CD4-positive, CD25-positive, alpha-beta regulatory T cell (primary cell): ENCODE measurements around the gene SETBP1. TPM values are rescaled to one million over a fixed set of nuclear protein-coding genes. Genes with fewer than 3 reads are reported as not detected.
A peak's percentile ranks its signal among the peaks of the same experiment; 100 is the strongest.

Experiments used
- ATAC-seq, 2 donors: fragments of 150-1000 bp; cut with Tn5 transposase; one replicate each; pipeline ENCODE4 v1.10.0; 2021; ENCODE audit warnings: low read depth in 2 of 2, moderate number of reproducible peaks in 2 of 2, moderate library complexity in 1 of 2
- DNase-seq, 3 donors: peaks; one replicate each; pipeline versions ENCODE4 v3.0.0 to v3.0.0-alpha.2; 2012 to 2022; ENCODE audit warnings: mixed read lengths in 1 of 3
- H3K27ac ChIP-seq: one replicate; pipeline ENCODE4 v1.7.0; 2013; ENCODE audit warnings: mild to moderate bottlenecking, low read length; ENCODE audit not compliant: insufficient read depth, poor library complexity, severe bottlenecking
- H3K27me3 ChIP-seq: one replicate; pipeline ENCODE4 v1.7.0; 2013; ENCODE audit warnings: low read length; ENCODE audit not compliant: control insufficient read depth, insufficient read depth
- H3K36me3 ChIP-seq: one replicate; pipeline ENCODE4 v1.7.0; 2013; ENCODE audit warnings: mild to moderate bottlenecking, low read length, moderate library complexity; ENCODE audit not compliant: control insufficient read depth, insufficient read depth
- H3K4me1 ChIP-seq: 2 replicates; pipeline ENCODE4 v1.7.0; 2013; ENCODE audit warnings: mild to moderate bottlenecking, low read length; ENCODE audit not compliant: insufficient read depth, control insufficient read depth, poor library complexity, severe bottlenecking
- H3K4me3 ChIP-seq: one replicate; pipeline ENCODE4 v1.7.0; 2013; ENCODE audit warnings: low read depth, mild to moderate bottlenecking, low read length, moderate library complexity
- H3K9me3 ChIP-seq, 2 experiments: 1 replicate in 1 of 2; 2 replicates in 1 of 2; pipeline ENCODE4 v1.7.0; 2013; ENCODE audit warnings: low read length in 2 of 2, mild to moderate bottlenecking in 1 of 2, moderate library complexity in 1 of 2; ENCODE audit not compliant: control insufficient read depth in 2 of 2
- H3K27ac Mint-ChIP-seq, 3 donors: one replicate each; pipeline ENCODE4 v1.8.0; 2020 to 2022; ENCODE audit warnings: mild to moderate bottlenecking in 3 of 3, mixed read lengths in 3 of 3, moderate library complexity in 2 of 3
- H3K27me3 Mint-ChIP-seq: one replicate; pipeline ENCODE4 v1.8.0; 2022; ENCODE audit warnings: mild to moderate bottlenecking, mixed read lengths
- H3K36me3 Mint-ChIP-seq: one replicate; pipeline ENCODE4 v1.8.0; 2020; ENCODE audit warnings: mixed read lengths
- H3K4me1 Mint-ChIP-seq, 4 donors: one replicate each; pipeline ENCODE4 v1.8.0; 2020 to 2022; ENCODE audit warnings: mixed read lengths in 4 of 4, mild to moderate bottlenecking in 1 of 4
- H3K4me3 Mint-ChIP-seq, 4 donors: one replicate each; pipeline ENCODE4 v1.8.0; 2020 to 2022; ENCODE audit warnings: mild to moderate bottlenecking in 4 of 4, mixed read lengths in 4 of 4, moderate library complexity in 3 of 4
- H3K9me3 Mint-ChIP-seq, 7 donors: one replicate each; pipeline ENCODE4 v1.8.0; 2020 to 2022; ENCODE audit warnings: mixed read lengths in 7 of 7, mild to moderate bottlenecking in 3 of 7, moderate library complexity in 2 of 7
- polyA plus RNA-seq, 4 donors: library from polyadenylated mRNA; unstranded; fragments of 300-500 nt; fragmentation: Illumina TruSeq; gene quantifications; one replicate each; pipeline ENCODE4 v1.2.3, GENCODE V29; 2021
- total RNA-seq: library from RNA; stranded (reverse); gene quantifications from one replicate; pipeline ENCODE4 v1.2.3, GENCODE V29; 2022

SETBP1 gene
- total and polyA plus RNA-seq, 5 donors from 2014 or later, result 0.32 to 1.6 (median 0.38) TPM; not detected in 2

- Mint-ChIP-seq H3K4me1 (peaks cover 8 to 33% (median 16%) of the 10 kb centered on the region in 4 donors), H3K27ac (no peak overlapping the region), H3K9me3 (no peaks in the 10 kb centered on the region), H3K4me3 (no peak overlapping the region), H3K27me3 (no peaks in the 10 kb centered on the region), H3K36me3 (no peaks in the 10 kb centered on the region)
- Histone ChIP-seq H3K4me1 (no peaks in the 10 kb centered on the region), H3K27ac (no peak overlapping the region), H3K4me3 (no peak overlapping the region), H3K9me3 (no peaks in the 10 kb centered on the region), H3K36me3 (no peaks in the 10 kb centered on the region), H3K27me3 (no peaks in the 10 kb centered on the region)
- DNase-seq, result no peak
- no peak for ATAC-seq
Observed at GRCh38 chr18:44733754-44734465, 53.2 kb downstream of the SETBP1 start.

GRCh38 chr18:44735096-44735495, 54.4 kb downstream of the SETBP1 start:
- Mint-ChIP-seq H3K9me3 (no peaks in the 10 kb centered on the region), H3K36me3 (no peaks in the 10 kb centered on the region), H3K4me1 (peaks cover 2 to 21% (median 7%) of the 10 kb centered on the region in 4 donors), H3K27me3 (no peaks in the 10 kb centered on the region), H3K4me3 (no peak overlapping the region), H3K27ac (no peak overlapping the region)
- no peaks in the 10 kb centered on the region for H3K9me3 ChIP-seq
- DNase-seq (no peak), ATAC-seq (no peak)
- H3K4me1 ChIP-seq, result no peaks in the 10 kb centered on the region
- H3K27me3 ChIP-seq, result no peaks in the 10 kb centered on the region
- no peak overlapping the region for H3K4me3 ChIP-seq
- no peak overlapping the region for H3K27ac ChIP-seq
- H3K36me3 ChIP-seq, result no peaks in the 10 kb centered on the region

DNA sequence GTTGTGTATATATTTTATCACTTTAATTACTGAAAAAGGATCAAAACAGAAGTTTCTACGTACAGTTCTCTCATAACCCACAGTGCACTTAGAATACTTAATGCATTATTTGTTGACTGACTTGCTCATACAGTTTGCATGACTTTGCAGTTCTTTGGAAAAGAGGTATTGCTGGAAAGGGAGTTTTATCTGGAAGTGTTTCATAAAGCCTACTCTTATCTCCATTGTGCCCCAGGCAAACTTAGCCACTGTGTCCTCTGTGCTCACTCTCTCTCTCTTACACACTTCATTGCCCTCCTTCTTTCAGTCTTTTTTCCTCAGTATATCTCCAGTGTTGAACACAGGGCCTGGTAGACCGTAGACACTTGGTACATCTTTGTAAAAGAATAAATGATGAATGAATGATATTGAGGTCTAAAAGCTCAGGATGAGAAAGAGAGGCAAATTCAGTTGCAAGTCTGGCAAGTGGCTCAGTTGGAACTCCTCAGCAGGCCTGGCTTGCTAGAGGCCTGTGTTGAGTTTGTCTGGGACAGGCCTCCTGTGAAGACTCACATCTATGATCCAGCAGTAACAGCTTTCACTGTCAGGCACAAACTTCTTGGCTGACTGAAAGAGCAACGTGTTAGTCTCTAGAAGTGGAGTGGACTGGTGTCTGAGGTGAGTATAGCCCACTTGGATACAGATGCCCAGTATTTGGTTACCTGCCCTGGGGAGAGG, 56.1 kb downstream of the SETBP1 start:
- no peaks in the 10 kb centered on the region for H3K4me1 ChIP-seq
- H3K27ac Mint-ChIP-seq, result no peak overlapping the region
- no peak overlapping the region for H3K4me3 ChIP-seq
- H3K9me3 Mint-ChIP-seq, result no peaks in the 10 kb centered on the region
- H3K4me3 Mint-ChIP-seq, result no peak overlapping the region
- peaks cover 0 to 15% (median 2%) of the 10 kb centered on the region in 4 donors for H3K4me1 Mint-ChIP-seq
- no peaks in the 10 kb centered on the region for H3K27me3 Mint-ChIP-seq
- no peaks in the 10 kb centered on the region for H3K36me3 ChIP-seq
- no peaks in the 10 kb centered on the region for H3K36me3 Mint-ChIP-seq
- H3K27ac ChIP-seq, result no peak overlapping the region
- H3K27me3 ChIP-seq, result no peaks in the 10 kb centered on the region
- no peak for DNase-seq
- no peak for ATAC-seq
- H3K9me3 ChIP-seq, result no peaks in the 10 kb centered on the region

DNA sequence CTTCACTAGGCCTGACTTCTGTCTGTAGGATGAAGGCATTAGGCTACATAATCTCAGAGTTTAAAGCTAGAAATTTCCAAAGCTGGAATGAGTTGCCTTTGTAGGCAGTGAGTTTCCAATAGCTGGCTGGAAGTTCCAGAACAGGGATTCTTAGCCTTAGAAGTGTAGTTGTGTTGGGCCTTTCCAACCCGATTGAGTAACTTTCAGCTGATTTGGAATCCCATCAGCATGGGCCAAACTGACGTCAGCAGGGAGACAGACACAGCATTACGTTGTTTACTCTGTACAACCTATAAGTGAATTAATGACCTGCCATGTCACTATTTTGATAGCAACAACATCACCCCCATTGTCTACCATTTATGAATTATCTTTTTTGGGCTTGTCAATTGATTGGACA, 56.9 kb downstream of the SETBP1 start:
- H3K9me3 ChIP-seq, result no peaks in the 10 kb centered on the region
- Mint-ChIP-seq H3K36me3 (no peaks in the 10 kb centered on the region), H3K27me3 (no peaks in the 10 kb centered on the region), H3K4me3 (no peak overlapping the region), H3K27ac (no peak overlapping the region), H3K4me1 (peaks cover 0 to 13% (median 2%) of the 10 kb centered on the region in 4 donors), H3K9me3 (no peaks in the 10 kb centered on the region)
- no peaks in the 10 kb centered on the region for H3K27me3 ChIP-seq
- no peak for DNase-seq
- H3K36me3 ChIP-seq, result no peaks in the 10 kb centered on the region
- no peaks in the 10 kb centered on the region for H3K4me1 ChIP-seq
- no peak overlapping the region for H3K27ac ChIP-seq
- no peak overlapping the region for H3K4me3 ChIP-seq
- ATAC-seq, result no peak

DNA sequence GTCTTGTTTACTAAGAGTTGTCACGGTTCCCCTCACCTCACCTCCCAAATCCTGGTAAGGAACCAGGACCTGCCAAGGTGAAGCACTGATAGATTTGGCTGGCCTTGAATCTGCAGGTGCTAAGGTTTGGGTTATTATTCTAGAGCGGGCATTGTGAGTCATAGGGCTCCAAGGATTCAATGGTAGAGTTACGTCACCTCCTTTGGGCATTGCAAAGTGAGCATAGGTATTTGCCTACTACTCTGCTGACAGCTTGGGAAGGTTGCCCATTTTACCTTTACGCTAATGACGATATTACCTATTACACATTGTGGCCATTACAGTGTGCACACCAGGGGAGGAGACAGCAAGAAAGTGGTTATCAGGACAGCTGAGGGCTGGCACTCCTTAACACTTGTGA, 59.3 kb downstream of the SETBP1 start:
- H3K27me3 Mint-ChIP-seq, result no peaks in the 10 kb centered on the region
- H3K27me3 ChIP-seq, result no peaks in the 10 kb centered on the region
- H3K4me1 Mint-ChIP-seq, result peaks cover 0 to under 1% (median 0%) of the 10 kb centered on the region in 4 donors

DNA sequence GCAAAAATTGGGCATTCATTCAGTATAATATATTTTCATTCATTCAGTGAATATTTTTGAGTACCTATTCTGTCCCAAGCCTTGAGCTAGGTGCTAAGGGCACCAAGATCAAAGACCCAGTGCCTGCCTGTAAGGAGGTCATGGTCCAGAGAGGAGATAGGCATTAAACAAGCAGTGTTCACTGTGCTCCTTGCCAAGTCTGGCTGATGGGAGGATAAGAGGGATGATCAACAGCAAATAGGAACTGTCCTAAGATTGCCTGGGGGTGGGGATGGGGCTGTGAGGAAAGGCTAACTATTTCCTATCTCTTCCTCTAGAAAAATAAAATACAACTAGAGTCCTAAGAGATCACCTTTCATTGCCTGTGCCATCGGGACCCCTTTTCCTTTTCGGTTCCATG, 60.4 kb downstream of the SETBP1 start:
- no peaks in the 10 kb centered on the region for H3K9me3 ChIP-seq
- Mint-ChIP-seq H3K4me3 (no peak overlapping the region), H3K9me3 (no peaks in the 10 kb centered on the region), H3K27me3 (no peaks in the 10 kb centered on the region), H3K36me3 (no peaks in the 10 kb centered on the region), H3K4me1 (no peaks in the 10 kb centered on the region), H3K27ac (no peak overlapping the region)
- H3K4me3 ChIP-seq, result no peak overlapping the region
- H3K27me3 ChIP-seq, result no peaks in the 10 kb centered on the region
- DNase-seq (no peak), ATAC-seq (no peak)
- no peak overlapping the region for H3K27ac ChIP-seq
- no peaks in the 10 kb centered on the region for H3K4me1 ChIP-seq
- no peaks in the 10 kb centered on the region for H3K36me3 ChIP-seq

More for the DNA sequence above, 59.3 kb downstream of the SETBP1 start:
- no peak for ATAC-seq
- H3K9me3 Mint-ChIP-seq, result no peaks in the 10 kb centered on the region
- H3K27ac Mint-ChIP-seq, result no peak overlapping the region
- H3K4me1 ChIP-seq, result no peaks in the 10 kb centered on the region
- H3K4me3 Mint-ChIP-seq, result no peak overlapping the region
- H3K36me3 Mint-ChIP-seq, result no peaks in the 10 kb centered on the region
- H3K36me3 ChIP-seq, result no peaks in the 10 kb centered on the region
- DNase-seq, result no peak
- H3K9me3 ChIP-seq, result no peaks in the 10 kb centered on the region
- H3K4me3 ChIP-seq, result no peak overlapping the region
- no peak overlapping the region for H3K27ac ChIP-seq

GRCh38 chr18:44741511-44741910, 60.8 kb downstream of the SETBP1 start:
- H3K4me3 Mint-ChIP-seq, result no peak overlapping the region
- Histone ChIP-seq H3K4me3 (no peak overlapping the region), H3K27ac (no peak overlapping the region), H3K9me3 (no peaks in the 10 kb centered on the region), H3K27me3 (no peaks in the 10 kb centered on the region), H3K4me1 (no peaks in the 10 kb centered on the region), H3K36me3 (no peaks in the 10 kb centered on the region)
- H3K4me1 Mint-ChIP-seq, result no peaks in the 10 kb centered on the region
- ATAC-seq, result no peak
- no peaks in the 10 kb centered on the region for H3K27me3 Mint-ChIP-seq
- DNase-seq, result no peak
- no peaks in the 10 kb centered on the region for H3K9me3 Mint-ChIP-seq
- no peaks in the 10 kb centered on the region for H3K36me3 Mint-ChIP-seq
- peak overlapping the region in 1 of 3 donors; percentile 32 for H3K27ac Mint-ChIP-seq

GRCh38 chr18:44742126-44742525, 61.4 kb downstream of the SETBP1 start:
- Histone ChIP-seq H3K27ac (no peak overlapping the region), H3K27me3 (no peaks in the 10 kb centered on the region), H3K9me3 (no peaks in the 10 kb centered on the region), H3K4me1 (no peaks in the 10 kb centered on the region), H3K4me3 (no peak overlapping the region), H3K36me3 (no peaks in the 10 kb centered on the region)
- Mint-ChIP-seq H3K9me3 (no peaks in the 10 kb centered on the region), H3K4me1 (no peaks in the 10 kb centered on the region), H3K27me3 (no peaks in the 10 kb centered on the region), H3K4me3 (no peak overlapping the region), H3K36me3 (no peaks in the 10 kb centered on the region), H3K27ac (no peak overlapping the region)
- ATAC-seq (no peak), DNase-seq (no peak)
